Mammary epithelial cell (primary cell): ENCODE measurements around the gene CIAO1.

Experiments used
- EZH2 ChIP-seq: IDR thresholded peaks from 2 replicates; pipeline ENCODE4 v1.6.1; 2012; ENCODE audit warnings: low read length, inconsistent platforms, borderline replicate concordance
- TF ChIP-seq, protein P1 (sequence below), 2 donors: IDR thresholded peaks in 1 of 2; conservative IDR thresholded peaks in 1 of 2; 2 replicates each; pipeline ENCODE4 v1.5.1; 2011 to 2012; ENCODE audit warnings: inconsistent platforms in 2 of 2, low read length in 2 of 2, mild to moderate bottlenecking in 2 of 2, control low read depth in 1 of 2, low read depth in 1 of 2; ENCODE audit not compliant: insufficient read depth in 1 of 2; ENCODE audit errors: extremely low read depth in 1 of 2

DNA sequence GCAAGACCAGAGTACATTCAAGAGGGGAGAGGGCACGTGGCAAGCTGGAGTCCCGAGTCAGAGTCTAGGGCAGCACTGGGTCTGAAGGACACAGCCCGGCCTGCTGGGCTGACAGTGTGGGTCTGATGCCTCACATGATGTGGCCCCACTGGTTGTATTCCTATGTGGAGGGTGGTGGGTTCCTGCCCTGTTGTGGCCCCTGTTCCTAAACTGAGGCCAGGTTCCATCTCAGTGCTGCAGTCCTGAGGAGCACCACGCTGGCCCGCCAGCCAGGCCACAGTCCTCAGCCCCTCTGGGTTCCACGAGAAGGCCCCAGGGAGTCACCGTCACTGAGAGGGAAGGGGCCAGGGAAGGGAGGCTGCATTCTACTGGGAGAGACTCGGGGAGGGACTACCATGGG, 13.5 kb upstream of the CIAO1 start:
- TF ChIP-seq, protein P1, sequence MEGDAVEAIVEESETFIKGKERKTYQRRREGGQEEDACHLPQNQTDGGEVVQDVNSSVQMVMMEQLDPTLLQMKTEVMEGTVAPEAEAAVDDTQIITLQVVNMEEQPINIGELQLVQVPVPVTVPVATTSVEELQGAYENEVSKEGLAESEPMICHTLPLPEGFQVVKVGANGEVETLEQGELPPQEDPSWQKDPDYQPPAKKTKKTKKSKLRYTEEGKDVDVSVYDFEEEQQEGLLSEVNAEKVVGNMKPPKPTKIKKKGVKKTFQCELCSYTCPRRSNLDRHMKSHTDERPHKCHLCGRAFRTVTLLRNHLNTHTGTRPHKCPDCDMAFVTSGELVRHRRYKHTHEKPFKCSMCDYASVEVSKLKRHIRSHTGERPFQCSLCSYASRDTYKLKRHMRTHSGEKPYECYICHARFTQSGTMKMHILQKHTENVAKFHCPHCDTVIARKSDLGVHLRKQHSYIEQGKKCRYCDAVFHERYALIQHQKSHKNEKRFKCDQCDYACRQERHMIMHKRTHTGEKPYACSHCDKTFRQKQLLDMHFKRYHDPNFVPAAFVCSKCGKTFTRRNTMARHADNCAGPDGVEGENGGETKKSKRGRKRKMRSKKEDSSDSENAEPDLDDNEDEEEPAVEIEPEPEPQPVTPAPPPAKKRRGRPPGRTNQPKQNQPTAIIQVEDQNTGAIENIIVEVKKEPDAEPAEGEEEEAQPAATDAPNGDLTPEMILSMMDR (conservative IDR thresholded peaks at IDR 0.05 in 1 of 2, IDR thresholded peaks at IDR 0.05 in 1 of 2; ENCODE audit: extremely low read depth in 1 of 2, insufficient read depth in 1 of 2, low read depth in 1 of 2, low read length in 2 of 2): no peak
- TF ChIP-seq EZH2: no peak
